ENCODE measurements around the gene CCDC51. TPM values are rescaled to one million over a fixed set of nuclear protein-coding genes. Genes with fewer than 3 reads are reported as not detected.

The CCDC51 gene
- total RNA-seq, 1 donor from 2014 or later = 13.3 TPM

DNA sequence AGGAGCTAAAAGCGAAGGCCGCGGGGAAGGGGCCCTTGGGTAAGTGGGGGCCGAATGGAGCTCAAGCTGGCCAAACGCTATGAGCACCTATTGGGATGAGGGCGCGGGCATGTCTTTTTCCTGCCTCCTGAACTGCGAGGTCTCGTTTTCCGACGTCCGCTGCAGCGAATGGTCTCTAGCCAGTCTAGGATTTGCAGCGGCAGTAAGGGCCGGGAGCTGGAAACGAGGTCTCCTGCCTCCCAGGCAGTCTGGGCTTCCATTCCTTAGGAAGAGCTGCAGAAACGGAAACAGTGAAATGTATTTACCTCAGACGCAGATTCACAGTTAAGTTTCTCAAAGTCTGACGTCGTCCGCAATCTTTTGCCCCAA is 655 bp upstream of the CCDC51 start:
- no peak for ATAC-seq
- DNase-seq (ENCODE audit: missing footprints) = no peak
- intact Hi-C loops (cut with DNase I) = no loop called here

DNA sequence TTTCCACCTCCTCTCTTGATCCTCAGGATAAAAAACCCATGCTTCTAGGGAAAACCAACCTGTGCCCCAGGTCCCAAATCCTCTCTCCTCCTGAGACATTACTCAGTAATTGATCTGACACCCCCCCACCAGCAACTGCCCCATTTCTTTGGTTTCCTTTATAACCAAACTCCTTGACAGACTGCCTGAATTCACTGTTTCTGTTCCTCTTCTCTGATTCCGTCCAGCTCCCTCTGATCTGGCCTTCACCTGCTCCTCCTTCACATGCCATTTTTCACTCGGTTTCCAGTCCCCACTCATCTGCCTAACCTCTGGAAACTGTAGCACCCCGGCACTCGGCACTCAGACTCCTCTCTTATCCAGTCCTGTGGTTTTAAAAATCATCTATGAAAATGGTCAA is 2.1 kb downstream of the CCDC51 start:
- ATAC-seq (no peak), DNase-seq (ENCODE audit: missing footprints) (no peak)
- intact Hi-C loops (cut with DNase I) = loop anchor here (2.0 kb wide), 1 partner anchor 243 kb away; no protein-coding TSS in a partner anchor

GRCh38 chr3:48436855-48437254 is 3.1 kb downstream of the CCDC51 start:
- ATAC-seq = no peak
- intact Hi-C loops (cut with DNase I) = loop anchor here (1.0 to 2.0 kb wide), 3 partner anchors 36 to 242 kb away; no protein-coding TSS in a partner anchor
- no peak for DNase-seq (ENCODE audit: missing footprints)

DNA sequence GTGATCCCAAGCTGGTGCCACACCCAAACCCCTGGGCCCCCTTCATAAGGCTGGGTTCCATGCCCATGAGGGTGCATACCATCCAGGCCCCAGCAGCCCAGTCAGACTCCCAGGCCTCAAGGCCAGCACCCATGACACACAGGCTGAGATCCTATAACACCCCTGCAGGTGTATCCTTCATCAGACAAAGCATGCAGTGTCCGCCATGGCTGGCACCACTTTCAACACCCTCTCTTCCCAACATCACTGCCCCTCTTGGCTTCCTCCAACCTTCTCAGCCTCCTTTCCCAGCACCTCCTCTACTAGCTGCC is 3.5 kb downstream of the CCDC51 start:
- no peak for ATAC-seq
- no peak for DNase-seq (ENCODE audit: missing footprints)
- intact Hi-C loops (cut with DNase I) = loop anchor here (1.0 to 2.0 kb wide), 3 partner anchors 35 to 242 kb away; no protein-coding TSS in a partner anchor

DNA sequence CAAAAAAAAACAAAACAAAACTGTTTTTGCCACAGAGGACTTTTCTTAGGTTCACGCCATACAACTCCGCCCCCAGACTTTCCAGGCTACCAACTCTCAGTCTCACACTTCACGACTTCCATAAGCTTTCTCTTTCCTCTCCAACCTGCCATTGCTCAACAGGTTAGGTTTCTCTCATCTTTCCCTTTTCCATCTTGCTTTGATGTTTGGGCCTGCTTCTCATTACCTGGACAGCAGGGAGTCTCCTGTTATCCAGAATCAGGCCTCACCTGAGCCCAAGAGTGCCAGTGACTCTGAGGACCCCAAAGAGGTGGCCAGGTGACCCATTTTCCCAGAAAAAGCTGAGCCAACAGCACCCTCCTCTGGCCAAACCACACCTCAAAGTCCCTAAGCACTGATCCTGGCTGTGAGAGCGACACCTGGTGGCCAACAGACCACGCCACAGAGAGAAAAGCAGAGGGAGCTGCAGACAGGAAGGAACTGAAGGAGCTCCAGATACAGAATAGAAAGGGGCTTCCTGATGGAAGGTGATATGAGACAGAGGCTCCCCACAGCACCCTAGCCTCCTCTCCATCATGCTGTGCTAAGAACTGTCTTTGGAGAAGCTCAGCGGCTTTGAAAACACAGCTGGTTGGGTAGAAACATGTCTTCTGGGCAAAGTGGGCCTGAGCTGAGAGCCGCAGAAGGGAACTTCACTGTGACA is 4.0 kb downstream of the CCDC51 start:
- intact Hi-C loops (cut with DNase I) = loop anchor here (1.0 to 2.0 kb wide), 3 partner anchors 35 to 241 kb away; no protein-coding TSS in a partner anchor
- DNase-seq (ENCODE audit: missing footprints) (peak; percentile 90), ATAC-seq (peak; percentile 55)

- DNase-seq (ENCODE audit: missing footprints) = no peak
- intact Hi-C loops (cut with DNase I) = no loop called here
Observed at GRCh38 chr3:48435223-48435595, 4.7 kb downstream of the CCDC51 start.

DNA sequence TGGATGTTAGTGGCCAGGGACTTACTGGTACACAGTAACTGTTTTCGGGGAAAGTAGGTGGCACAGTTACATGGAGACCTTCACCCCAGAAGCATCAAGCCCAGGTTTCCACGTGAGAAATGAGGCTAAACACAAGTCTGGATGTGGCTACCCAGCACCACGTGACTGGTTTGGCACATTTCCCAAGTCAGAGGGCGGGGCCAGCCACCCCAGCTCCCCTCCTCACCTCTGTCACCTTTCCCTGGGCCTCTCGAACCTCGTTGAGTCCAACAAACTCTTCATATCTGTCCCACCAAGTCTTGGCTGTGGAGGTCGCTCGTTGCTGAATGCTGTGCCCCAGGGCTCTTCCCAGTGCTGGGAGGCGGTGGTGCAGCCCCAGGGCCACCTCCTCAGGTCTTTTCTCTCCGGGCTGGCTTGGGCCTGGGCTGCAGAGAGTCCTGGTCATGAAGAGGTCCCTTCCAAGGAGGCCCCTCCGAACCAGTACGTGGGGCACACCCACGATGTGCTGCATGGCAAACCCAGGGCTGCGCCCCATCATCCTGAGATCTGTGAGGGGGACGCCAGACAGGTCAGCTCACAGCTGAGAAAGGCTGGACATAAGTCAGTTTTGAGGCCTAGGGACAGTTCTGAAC is 5.2 kb downstream of the CCDC51 start:
- intact Hi-C loops (cut with DNase I) = no loop called here
- DNase-seq (ENCODE audit: missing footprints) (no peak), ATAC-seq (no peak)

More at GRCh38 chr3:48435223-48435595, 4.7 kb downstream of the CCDC51 start:
- no peak for ATAC-seq

- intact Hi-C loops (cut with DNase I) = no loop called here
- ATAC-seq = no peak
- no peak for DNase-seq (ENCODE audit: missing footprints)
Observed at GRCh38 chr3:48433472-48434118, 6.3 kb downstream of the CCDC51 start.

- intact Hi-C loops (cut with DNase I) = no loop called here
- ATAC-seq (no peak), DNase-seq (ENCODE audit: missing footprints) (no peak)
Observed at GRCh38 chr3:48432411-48433371, 7.2 kb downstream of the CCDC51 start.

DNA sequence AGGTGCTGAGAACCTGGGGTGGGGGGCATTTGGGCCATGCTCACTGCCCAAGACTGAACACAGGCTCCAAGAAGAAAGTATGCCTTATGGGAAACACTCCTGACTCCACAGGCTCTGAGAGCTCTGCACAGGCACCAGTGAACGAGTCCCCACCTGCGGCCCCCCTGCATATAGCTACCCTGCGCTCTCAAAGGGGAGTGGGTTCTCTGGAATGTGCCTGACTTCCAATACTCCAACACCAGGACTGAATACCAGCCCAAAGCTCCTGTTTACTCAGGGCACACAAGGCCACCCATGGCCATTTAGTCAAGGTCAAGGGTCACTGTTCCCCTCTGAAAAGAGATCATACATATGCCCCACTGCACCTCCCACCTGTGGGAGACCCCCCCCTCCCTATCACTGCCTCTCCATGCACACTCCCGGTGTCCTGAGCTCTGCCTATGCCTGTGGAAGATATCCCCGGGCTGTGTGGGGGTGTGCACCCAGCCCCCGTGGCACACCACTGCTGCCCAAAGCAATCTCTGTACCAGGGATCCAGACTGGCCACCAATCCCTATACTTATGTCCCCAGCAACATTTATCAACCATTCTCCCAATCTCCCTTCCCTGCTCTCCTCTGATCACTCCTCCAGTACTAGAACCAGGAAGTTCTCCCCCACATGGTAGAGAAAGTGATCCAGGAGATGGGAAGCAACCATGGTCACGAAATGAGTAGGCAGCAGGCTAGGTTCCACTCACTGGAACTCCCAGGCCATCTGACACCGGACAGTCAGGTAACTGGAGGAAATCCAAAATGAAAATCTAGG is 8.5 kb downstream of the CCDC51 start:
- ATAC-seq = no peak
- intact Hi-C loops (cut with DNase I) = no loop called here
- no peak for DNase-seq (ENCODE audit: missing footprints)

DNA sequence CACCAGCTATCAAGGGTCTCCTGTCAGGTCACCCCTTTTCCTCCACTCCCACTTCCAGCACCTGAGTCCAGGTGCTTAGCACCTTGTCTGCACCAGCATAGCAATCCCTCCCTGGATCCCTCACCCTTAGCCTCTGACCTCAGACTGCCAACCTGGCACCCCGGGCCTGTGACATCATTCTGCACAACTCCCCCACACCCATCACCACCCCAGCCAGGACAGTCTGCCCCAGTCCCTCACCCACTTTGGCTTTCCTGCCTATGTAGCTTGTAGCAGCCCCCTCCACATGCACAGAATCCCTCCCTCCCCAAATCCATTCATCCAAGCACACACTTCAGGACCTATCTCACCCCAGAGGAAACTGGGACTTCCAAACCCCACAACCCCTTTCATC is 9.2 kb downstream of the CCDC51 start:
- ATAC-seq = no peak
- no peak for DNase-seq (ENCODE audit: missing footprints)
- intact Hi-C loops (cut with DNase I) = no loop called here

- intact Hi-C loops (cut with DNase I) = no loop called here
- no peak for ATAC-seq
- DNase-seq (ENCODE audit: missing footprints) = no peak
Observed at GRCh38 chr3:48429960-48430707, 9.8 kb downstream of the CCDC51 start, which contains the start of gene PLXNB1. TSS of gene PLXNB1 (minus strand) at chr3:48430086. CDS start at chr3:48424611, 5,475 bp downstream.

DNA sequence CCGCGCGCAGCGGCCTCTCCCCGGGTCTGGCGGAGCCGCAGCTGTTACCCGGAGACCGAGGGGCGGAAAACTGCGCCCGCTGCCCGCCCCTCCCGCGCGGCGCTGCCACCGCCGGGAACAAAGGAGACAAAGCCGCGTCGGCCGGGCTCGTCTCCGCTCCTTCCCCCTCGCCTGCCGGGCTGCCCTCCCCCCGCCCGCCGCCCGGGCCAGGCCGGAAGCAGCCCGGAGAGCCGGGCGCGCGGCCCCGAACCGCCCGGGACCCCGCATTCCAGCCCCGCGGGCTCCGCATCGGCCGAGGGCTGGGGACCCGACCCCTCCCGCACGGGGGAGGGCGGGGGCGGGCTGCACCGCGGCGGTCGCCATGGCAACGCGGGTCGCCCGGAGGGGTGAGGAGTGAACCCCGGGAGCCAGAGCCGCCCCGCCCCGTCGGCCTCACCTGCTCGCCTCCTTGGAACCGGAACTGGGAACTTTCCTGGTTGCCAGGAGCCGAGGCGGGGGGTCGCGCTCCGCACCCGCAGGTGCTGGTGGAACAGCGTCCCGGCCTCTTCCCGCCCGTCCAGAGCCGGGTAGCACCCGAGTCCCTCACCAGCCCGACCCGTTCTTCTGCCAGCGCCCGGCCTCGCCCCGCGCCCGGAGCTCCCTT is 10.5 kb downstream of the CCDC51 start:
- intact Hi-C loops (cut with DNase I) = no loop called here
- DNase-seq (ENCODE audit: missing footprints) (peak; percentile 83), ATAC-seq (peak; percentile 23)

DNA sequence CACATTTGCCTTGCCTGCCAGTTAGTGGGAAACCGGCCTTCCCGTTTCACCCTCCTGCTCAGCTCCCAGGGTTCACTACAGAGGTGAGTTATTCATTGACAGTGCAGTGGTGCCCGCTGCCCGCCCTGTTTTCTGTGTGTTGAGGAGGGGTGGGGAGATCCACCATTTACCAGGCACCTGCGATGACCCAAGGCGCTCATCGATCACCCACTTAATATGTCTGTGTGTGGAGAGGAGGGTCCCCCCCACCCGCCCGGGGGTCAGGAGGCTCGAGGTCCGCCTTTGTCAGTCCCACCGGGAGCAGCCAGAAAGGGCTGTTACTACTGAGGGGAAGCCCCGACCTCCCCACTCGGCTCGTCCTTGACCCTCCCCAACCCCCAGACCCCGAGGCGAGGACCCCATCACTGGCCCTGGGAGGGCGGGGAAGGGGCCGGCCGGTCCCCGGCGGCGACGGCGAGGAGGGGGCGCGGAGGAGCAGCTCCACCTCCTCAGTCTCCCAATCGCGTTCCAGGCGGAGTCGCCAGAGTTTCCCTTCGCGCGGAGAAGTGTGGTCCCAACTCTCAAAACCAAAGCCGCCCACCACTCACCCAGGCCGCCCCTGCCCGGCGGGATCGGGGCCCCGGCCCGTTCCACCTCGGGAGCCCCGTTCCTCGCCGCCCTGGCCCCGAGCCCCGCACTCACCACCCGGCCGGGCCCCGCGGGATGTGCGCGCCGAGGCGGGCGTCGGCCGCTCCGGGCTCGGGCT is 11.2 kb downstream of the CCDC51 start:
- intact Hi-C loops (cut with DNase I) = no loop called here
- ATAC-seq (peak; percentile 0), DNase-seq (ENCODE audit: missing footprints) (no peak)

- no peak for DNase-seq (ENCODE audit: missing footprints)
- no peak for ATAC-seq
Observed at GRCh38 chr3:48428088-48428571, 11.8 kb downstream of the CCDC51 start.

DNA sequence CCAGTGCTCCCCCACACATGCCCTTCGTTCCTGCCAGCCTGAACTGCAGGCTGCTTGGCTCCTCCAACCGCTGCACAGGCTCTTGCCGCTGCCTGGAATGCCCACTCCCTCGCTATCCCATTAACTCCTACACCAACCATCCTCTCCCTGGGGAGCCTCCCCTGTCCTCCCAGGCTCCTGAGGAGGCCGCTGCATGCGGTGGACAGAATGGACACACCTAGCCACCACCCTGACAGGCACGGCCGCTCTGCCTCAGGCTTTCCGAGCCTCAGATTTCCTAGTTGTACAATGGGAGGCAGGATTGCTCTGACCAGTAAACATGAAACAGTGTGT is 12.3 kb downstream of the CCDC51 start:
- intact Hi-C loops (cut with DNase I) = no loop called here
- no peak for DNase-seq (ENCODE audit: missing footprints)
- ATAC-seq = no peak

More at GRCh38 chr3:48428088-48428571, 11.8 kb downstream of the CCDC51 start:
- intact Hi-C loops (cut with DNase I) = no loop called here

All from Right ventricle myocardium inferior (tissue), 1 donor.